Measurements from ENCODE around the gene ITGB5. TPM values are rescaled to one million over a fixed set of nuclear protein-coding genes. Genes with fewer than 3 reads are reported as not detected.
A peak's percentile ranks its signal among the peaks of the same experiment; 100 is the strongest.

Gene ITGB5
- total RNA-seq, result 100 to 1,000 TPM in 1 of 2 donors, 10 to 100 TPM in 1; 93.0 to 103 TPM
- long read RNA-seq, full-length matches to known transcripts, result 130 of 190 reads
- long read RNA-seq, partial matches to known transcripts, result 30 of 190 reads
- long read RNA-seq, other reads (novel, unspliced or antisense), result 30 of 190 reads

GRCh38 chr3:124887177-124887931 lies at the start of gene ITGB5:
Gene ITGB5, minus strand, starts transcription at chr3:124887365. Its CDS starts 365 bp downstream, at chr3:124887000.
- intact Hi-C loops (cut with DNase I, micrococcal nuclease), result no loop called here
- peak; percentile 81 to 82 for DNase-seq
- peak; percentile 84 for ATAC-seq

GRCh38 chr3:124935794-124936542 lies 48.8 kb upstream of the ITGB5 start:
- DNase-seq (no peak), ATAC-seq (peak; percentile 63)
- intact Hi-C loops (cut with DNase I, micrococcal nuclease), result no loop called here

- ATAC-seq, result no peak
- no peak for DNase-seq
- intact Hi-C loops (cut with DNase I, micrococcal nuclease), result no loop called here
These were observed 48.1 kb upstream of the ITGB5 start for GRCh38 chr3:124935264-124935663.

GRCh38 chr3:124934577-124934976 lies 47.4 kb upstream of the ITGB5 start, which contains the start of gene MUC13:
Gene MUC13, minus strand, starts transcription at chr3:124934751. Its CDS starts 39 bp downstream, at chr3:124934712.
- DNase-seq (no peak), ATAC-seq (peak; percentile 71)
- intact Hi-C loops (cut with DNase I, micrococcal nuclease), result no loop called here

- intact Hi-C loops (cut with DNase I, micrococcal nuclease), result no loop called here
- DNase-seq, result peak; percentile 53 to 82
- ATAC-seq, result peak; percentile 47
These were observed 41.4 kb upstream of the ITGB5 start for GRCh38 chr3:124928333-124929202.

GRCh38 chr3:124927574-124928045 lies 40.4 kb upstream of the ITGB5 start:
- intact Hi-C loops (cut with DNase I, micrococcal nuclease), result no loop called here
- DNase-seq (no peak), ATAC-seq (no peak)

- DNase-seq (no peak), ATAC-seq (peak; percentile 24)
- intact Hi-C loops (cut with DNase I, micrococcal nuclease), result no loop called here
These were observed 39.4 kb upstream of the ITGB5 start for GRCh38 chr3:124926426-124927101.

GRCh38 chr3:124924741-124925140 lies 37.6 kb upstream of the ITGB5 start:
- ATAC-seq (no peak), DNase-seq (no peak)
- intact Hi-C loops (cut with DNase I, micrococcal nuclease), result no loop called here

- intact Hi-C loops (cut with DNase I, micrococcal nuclease), result no loop called here
- ATAC-seq (no peak), DNase-seq (no peak)
These were observed 36.7 kb upstream of the ITGB5 start for GRCh38 chr3:124923833-124924232.

GRCh38 chr3:124920718-124921117 lies 33.6 kb upstream of the ITGB5 start:
- DNase-seq, result no peak
- ATAC-seq, result no peak
- intact Hi-C loops (cut with DNase I, micrococcal nuclease), result no loop called here

- intact Hi-C loops (cut with DNase I, micrococcal nuclease), result no loop called here
- DNase-seq, result no peak
- ATAC-seq, result peak; percentile 12
These were observed 32.6 kb upstream of the ITGB5 start for GRCh38 chr3:124919756-124920155.

GRCh38 chr3:124918524-124918923 lies 31.4 kb upstream of the ITGB5 start:
- intact Hi-C loops (cut with DNase I, micrococcal nuclease), result no loop called here
- DNase-seq, result no peak
- ATAC-seq, result no peak

- DNase-seq (no peak), ATAC-seq (peak; percentile 11)
- intact Hi-C loops (cut with DNase I, micrococcal nuclease), result no loop called here
These were observed 29.8 kb upstream of the ITGB5 start for GRCh38 chr3:124916837-124917409.

- ATAC-seq, result peak; percentile 5
- intact Hi-C loops (cut with DNase I, micrococcal nuclease), result no loop called here
These were observed 28.1 kb upstream of the ITGB5 start for GRCh38 chr3:124915254-124915653.

GRCh38 chr3:124907957-124908356 lies 20.8 kb upstream of the ITGB5 start:
- DNase-seq (no peak), ATAC-seq (no peak)
- intact Hi-C loops (cut with DNase I, micrococcal nuclease), result no loop called here

More at GRCh38 chr3:124915254-124915653, 28.1 kb upstream of the ITGB5 start:
- DNase-seq, result no peak

- peak; percentile 13 for ATAC-seq
- no peak for DNase-seq
- intact Hi-C loops (cut with DNase I, micrococcal nuclease), result no loop called here
These were observed 17.8 kb upstream of the ITGB5 start for GRCh38 chr3:124904835-124905492.

Measured in left colon (tissue), 2 donors.